Cardiac fibroblast (primary cell): Measurements from ENCODE around the gene UBA1.

ENCODE experiments used
- DNase-seq, 2 donors: peaks; one replicate each; pipeline versions ENCODE4 v3.0.0 to v3.0.0-alpha.2; 2010; ENCODE audit warnings: low read depth in 2 of 2
- H3K4me3 ChIP-seq, 2 donors: replicated peaks in 1 of 2; 1 replicate in 1 of 2; 2 replicates in 1 of 2; pipeline ENCODE4 v1.5.1; 2011; ENCODE audit warnings: low read depth in 2 of 2, low read length in 2 of 2, mild to moderate bottlenecking in 2 of 2, moderate library complexity in 1 of 2
- CTCF ChIP-seq: IDR thresholded peaks from one replicate; pipeline ENCODE4 v1.5.1; 2011; ENCODE audit warnings: low read depth, mild to moderate bottlenecking, low read length, inconsistent platforms

Gene UBA1

GRCh38 chrX:47179928-47180255 is 13.7 kb upstream of the UBA1 start:
- no peak for DNase-seq
- H3K4me3 ChIP-seq, result no peak overlapping the region
- TF ChIP-seq CTCF, result no peak

GRCh38 chrX:47180346-47180745 is 13.3 kb upstream of the UBA1 start:
- no peak overlapping the region for H3K4me3 ChIP-seq
- TF ChIP-seq CTCF, result no peak
- DNase-seq, result no peak

GRCh38 chrX:47181301-47181700 is 12.3 kb upstream of the UBA1 start:
- DNase-seq, result no peak
- no peak for TF ChIP-seq CTCF
- no peak overlapping the region for H3K4me3 ChIP-seq

- DNase-seq, result no peak
- TF ChIP-seq CTCF, result no peak
- H3K4me3 ChIP-seq, result no peak overlapping the region
Observed at GRCh38 chrX:47182106-47182700, 11.4 kb upstream of the UBA1 start.

- no peak for DNase-seq
- H3K4me3 ChIP-seq, result no peak overlapping the region
- TF ChIP-seq CTCF, result no peak
Observed at GRCh38 chrX:47184486-47184885, 9.1 kb upstream of the UBA1 start.

- H3K4me3 ChIP-seq, result no peak overlapping the region
- TF ChIP-seq CTCF, result no peak
- no peak for DNase-seq
Observed at GRCh38 chrX:47185241-47185640, 8.4 kb upstream of the UBA1 start.

GRCh38 chrX:47186096-47186740 is 7.4 kb upstream of the UBA1 start:
- DNase-seq, result no peak
- H3K4me3 ChIP-seq, result no peak overlapping the region
- TF ChIP-seq CTCF, result no peak
